Caki2 (cell line): Measurements from ENCODE around the gene MLIP. TPM values are rescaled to one million over a fixed set of nuclear protein-coding genes. Genes with fewer than 3 reads are reported as not detected.
A peak's percentile ranks its signal among the peaks of the same experiment; 100 is the strongest.

Source experiments
- DNase-seq: peaks from one replicate; pipeline ENCODE4 v3.0.0-alpha.2; 2015; ENCODE audit warnings: low read depth
- in situ Hi-C: cut with HindIII; loops from 2 replicates; pipeline ENCODE4 v1.10.0; 2016; ENCODE audit warnings: low sequenced_read_pairs, low pct_unique_long_range_greater_than_20kb, mixed read lengths
- total RNA-seq: library from RNA; depleted of rRNA; stranded (reverse); fragments of >200 nt; shearing (Covaris generic); gene quantifications from 2 replicates; pipeline ENCODE4 v1.2.3, GENCODE V29; 2014; ENCODE audit warnings: low replicate concordance; rRNA removed

The MLIP gene
- total RNA-seq, 1 experiment from 2014 or later: not detected

- in situ Hi-C loops: no loop called here
- DNase-seq: no peak
These were observed 178.2 kb downstream of the MLIP start for GRCh38 chr6:54289426-54289825.

- DNase-seq: peak; percentile 77
- in situ Hi-C loops: no loop called here
These were observed 179.9 kb downstream of the MLIP start for GRCh38 chr6:54291146-54291545.

- in situ Hi-C loops: no loop called here
- peak; percentile 65 for DNase-seq
These were observed 180.5 kb downstream of the MLIP start for GRCh38 chr6:54291738-54292137.

- DNase-seq: no peak
- in situ Hi-C loops: no loop called here
These were observed 183.8 kb downstream of the MLIP start for GRCh38 chr6:54294965-54295532.

- in situ Hi-C loops: no loop called here
- no peak for DNase-seq
These were observed 188.5 kb downstream of the MLIP start for GRCh38 chr6:54299542-54300269.

GRCh38 chr6:54301770-54302169 lies 190.5 kb downstream of the MLIP start:
- no peak for DNase-seq
- in situ Hi-C loops: no loop called here

GRCh38 chr6:54307439-54307910 lies 196.2 kb downstream of the MLIP start:
- in situ Hi-C loops: no loop called here
- DNase-seq: peak; percentile 97

GRCh38 chr6:54308289-54308985 lies 197.2 kb downstream of the MLIP start, which contains the start of gene TINAG:
Gene TINAG (plus strand): TSS chr6:54308441. CDS start chr6:54308551, 110 bp downstream.
- in situ Hi-C loops: no loop called here
- DNase-seq: peak; percentile 62

- in situ Hi-C loops: no loop called here
These were observed 197.7 kb downstream of the MLIP start for GRCh38 chr6:54308986-54309315.

GRCh38 chr6:54310377-54311152 lies 199.3 kb downstream of the MLIP start:
- in situ Hi-C loops: no loop called here

More at GRCh38 chr6:54308986-54309315, 197.7 kb downstream of the MLIP start:
- peak; percentile 60 for DNase-seq

GRCh38 chr6:54315656-54316055 lies 204.4 kb downstream of the MLIP start:
- in situ Hi-C loops: no loop called here
- no peak for DNase-seq

More at GRCh38 chr6:54310377-54311152, 199.3 kb downstream of the MLIP start:
- DNase-seq: no peak

Other genes with a start within 250 kb of the MLIP start
- 62.1 and 114 TPM in 2 replicates for gene TINAG, start 197.0 kb downstream of the MLIP start, total RNA-seq